Measurements from ENCODE around the gene ZNF253. TPM values are rescaled to one million over a fixed set of nuclear protein-coding genes. Genes with fewer than 3 reads are reported as not detected.

ZNF253 gene
- total RNA-seq (10 to 100 TPM in 3 of 5 donors, 1 to 10 TPM in 2; 7.1 to 32.1 (median 12.7) TPM), polyA plus RNA-seq (1 to 10 TPM; 2.4 to 5.2 (median 3.9) TPM)
- long read RNA-seq, donor 1, partial matches to known transcripts = 0 of 4 reads
- long read RNA-seq, donor 1, other reads (novel, unspliced or antisense) = 0 of 4 reads
- long read RNA-seq, donor 2, partial matches to known transcripts = 0 of 2 reads
- long read RNA-seq, donor 2, other reads (novel, unspliced or antisense) = 0 of 2 reads
- long read RNA-seq, donor 3, partial matches to known transcripts = 0 of 2 reads
- long read RNA-seq, donor 3, other reads (novel, unspliced or antisense) = 0 of 2 reads
- long read RNA-seq, donor 4, partial matches to known transcripts = 0 of 1 reads
- long read RNA-seq, donor 4, other reads (novel, unspliced or antisense) = 0 of 1 reads
- long read RNA-seq, donor 5, partial matches to known transcripts = 0 of 5 reads
- long read RNA-seq, donor 5, other reads (novel, unspliced or antisense) = 0 of 5 reads
- long read RNA-seq, donor 6, partial matches to known transcripts = 0 of 4 reads
- long read RNA-seq, donor 6, other reads (novel, unspliced or antisense) = 0 of 4 reads
- long read RNA-seq, donor 7, partial matches to known transcripts = 0 of 5 reads
- long read RNA-seq, donor 7, other reads (novel, unspliced or antisense) = 0 of 5 reads
- long read RNA-seq, donor 8, partial matches to known transcripts = 0 of 4 reads
- long read RNA-seq, donor 8, other reads (novel, unspliced or antisense) = 0 of 4 reads
- long read RNA-seq, donor 9, partial matches to known transcripts = 0 of 4 reads
- long read RNA-seq, donor 9, other reads (novel, unspliced or antisense) = 0 of 4 reads
- long read RNA-seq, donor 10, partial matches to known transcripts = 0 of 3 reads
- long read RNA-seq, donor 10, other reads (novel, unspliced or antisense) = 0 of 3 reads

DNA sequence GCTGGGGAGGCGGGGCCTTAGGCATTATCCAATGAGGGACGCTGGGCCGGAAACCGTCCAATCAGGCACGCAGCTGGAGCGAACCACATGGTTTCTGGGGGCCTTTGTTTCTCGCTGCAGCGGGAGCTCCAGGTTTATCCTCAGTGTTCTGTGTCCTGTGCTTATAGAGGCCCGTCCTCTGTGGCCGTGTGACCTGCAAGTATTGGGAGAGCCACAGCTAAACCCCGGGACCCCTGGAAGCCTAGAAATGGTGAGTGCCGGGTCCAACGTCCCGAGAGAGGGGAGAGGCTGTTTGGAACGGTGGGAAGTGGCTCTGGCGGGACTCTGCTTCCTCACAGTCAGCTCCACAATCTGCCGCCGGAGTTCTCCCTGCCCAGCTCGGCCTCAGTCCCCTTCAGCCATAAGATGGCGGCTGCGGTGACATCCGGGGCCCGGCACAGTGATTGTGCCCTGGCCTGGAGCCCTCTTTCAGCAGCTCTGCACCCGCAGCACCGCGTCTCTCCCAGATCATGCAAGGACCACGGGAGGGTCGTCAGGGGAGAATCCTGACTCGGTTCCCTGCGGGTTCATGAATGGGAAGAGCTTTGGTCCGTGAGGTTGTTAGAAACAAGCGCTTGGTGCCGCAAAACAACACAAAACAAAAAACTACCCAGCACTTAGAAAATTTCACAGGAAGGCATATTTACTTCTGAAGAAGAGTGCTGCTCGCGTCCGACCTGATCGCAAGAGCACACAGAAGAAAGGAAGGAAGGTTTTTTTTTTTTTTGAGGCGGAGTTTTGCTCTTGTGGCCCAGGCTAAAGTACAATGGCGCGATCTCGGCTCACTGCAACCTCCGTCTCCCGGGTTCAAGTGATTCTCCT is at the start of gene ZNF253:
Gene ZNF253, plus strand, starts transcription at position 133 of the 861 bp plus-strand sequence. Its CDS starts 115 bp downstream, at position 248.
- intact Hi-C loops (cut with DNase I; ENCODE audit: low total_unique reads) = no loop called here
- Histone ChIP-seq H3K36me3 (peaks cover 0 to 1% (median 0%) of the 10 kb centered on the region in 4 donors), H3K4me3 (peak within 1 kb of the TSS; percentile 58 to 77 (median 74)), H3K4me1 (peaks cover 14 to 41% (median 26%) of the 10 kb centered on the region in 4 donors), H3K27ac (peak within 1 kb of the TSS; percentile 90 to 94 (median 92)), H3K27me3 (peaks cover 0 to 2% (median 2%) of the 10 kb centered on the region in 3 donors), H3K9me3 (peaks cover 0 to 15% (median 7%) of the 10 kb centered on the region in 4 donors)
- peak; percentile 98 to 99 for DNase-seq
- TF ChIP-seq EP300 (IDR thresholded peaks at IDR 0.05) = no peak
- no peak for TF ChIP-seq CTCF (IDR thresholded peaks at IDR 0.05)
- peak; percentile 78 to 93 (median 92) for TF ChIP-seq POLR2AphosphoS5 (IDR thresholded peaks at IDR 0.05)
- peak in 2 of 4 donors; percentile 82 to 90 for TF ChIP-seq POLR2A (IDR thresholded peaks at IDR 0.05)
- 0% methylated on average over 32 to 43 of the region's 43 CpGs for WGBS, 5 donors

- Histone ChIP-seq H3K27me3 (no peaks in the 10 kb centered on the region), H3K36me3 (peaks cover 0 to 34% (median 33%) of the 10 kb centered on the region in 4 donors), H3K4me1 (peaks cover 0 to 56% (median 29%) of the 10 kb centered on the region in 4 donors), H3K9me3 (peaks cover 0 to 54% (median 26%) of the 10 kb centered on the region in 4 donors), H3K4me3 (no peak overlapping the region), H3K27ac (no peak overlapping the region)
- TF ChIP-seq POLR2AphosphoS5 (IDR thresholded peaks at IDR 0.05) = no peak
- 81 to 89% (median 85%) methylated on average over 7 to 9 of the region's 9 CpGs for WGBS, 5 donors
- intact Hi-C loops (cut with DNase I; ENCODE audit: low total_unique reads) = no loop called here
- no peak for DNase-seq
Measured at GRCh38 chr19:19816679-19817078, 49.0 kb upstream of the ZNF253 start.

- Histone ChIP-seq H3K27me3 (no peaks in the 10 kb centered on the region), H3K4me1 (peaks cover 0 to 59% (median 30%) of the 10 kb centered on the region in 4 donors), H3K4me3 (no peak overlapping the region), H3K36me3 (peaks cover 0 to 33% (median 33%) of the 10 kb centered on the region in 4 donors), H3K27ac (no peak overlapping the region), H3K9me3 (peaks cover 0 to 51% (median 24%) of the 10 kb centered on the region in 4 donors)
- TF ChIP-seq CTCF (IDR thresholded peaks at IDR 0.05) (no peak), EP300 (IDR thresholded peaks at IDR 0.05) (no peak)
- intact Hi-C loops (cut with DNase I; ENCODE audit: low total_unique reads) = no loop called here
- DNase-seq = peak in 1 of 2 donors; percentile 9
- 63 to 84% (median 77%) methylated on average over 3 of the region's 3 CpGs for WGBS, 5 donors
Measured at GRCh38 chr19:19817357-19817756, 48.3 kb upstream of the ZNF253 start.

DNA sequence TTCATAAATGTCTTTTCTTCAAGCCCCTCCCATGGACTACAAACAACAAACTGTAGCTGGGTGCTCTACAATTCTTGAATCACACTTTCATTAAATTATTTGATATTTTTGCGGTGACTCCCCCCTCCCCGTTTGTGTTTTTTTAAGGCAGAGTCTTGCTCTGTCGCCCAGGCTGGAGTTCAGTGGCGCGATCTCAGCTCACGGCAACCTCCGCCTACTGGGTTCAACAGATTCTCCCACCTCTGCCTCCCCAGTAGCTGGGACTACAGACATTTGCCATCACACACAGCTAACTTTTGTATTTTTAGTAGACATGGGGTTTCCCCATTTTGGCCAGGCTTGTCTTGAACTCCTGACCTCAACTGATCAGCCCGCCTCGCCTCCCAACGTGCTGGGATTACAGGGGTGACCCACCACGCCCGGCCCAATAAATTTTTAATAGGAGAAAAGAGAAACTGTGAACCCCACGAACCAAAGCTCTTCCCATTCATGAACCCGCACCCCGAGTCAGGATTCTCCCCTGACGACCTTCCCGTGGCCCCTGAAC is 44.8 kb upstream of the ZNF253 start:
- intact Hi-C loops (cut with DNase I; ENCODE audit: low total_unique reads) = no loop called here
- Histone ChIP-seq H3K36me3 (peaks cover 0 to 17% (median 10%) of the 10 kb centered on the region in 4 donors), H3K27me3 (no peaks in the 10 kb centered on the region), H3K4me1 (peaks cover 0 to 53% (median 30%) of the 10 kb centered on the region in 4 donors), H3K9me3 (peaks cover 0 to 47% (median 20%) of the 10 kb centered on the region in 4 donors), H3K27ac (peak overlapping the region; percentile 88 to 96 (median 94)), H3K4me3 (peak overlapping the region; percentile 62 to 81 (median 72))
- TF ChIP-seq POLR2AphosphoS5 (IDR thresholded peaks at IDR 0.05) (no peak), CTCF (IDR thresholded peaks at IDR 0.05) (no peak)
- 3 to 14% (median 10%) methylated on average over 16 to 17 of the region's 17 CpGs for WGBS, 5 donors
- peak in 1 of 2 donors; percentile 39 for DNase-seq

Measured in stomach (tissue), 19 donors.